ENCODE results near the gene LRP8.

The LRP8 gene

GRCh38 chr1:53339736-53340635, 12.1 kb upstream of the LRP8 start:
- DNase-seq = no peak

GRCh38 chr1:53338423-53338822, 10.6 kb upstream of the LRP8 start:
- no peak for DNase-seq

- no peak for DNase-seq
These were observed 9.6 kb upstream of the LRP8 start for GRCh38 chr1:53337499-53337898.

- DNase-seq = no peak
These were observed 8.3 kb upstream of the LRP8 start for GRCh38 chr1:53336146-53336545.

GRCh38 chr1:53335661-53336060, 7.8 kb upstream of the LRP8 start:
- DNase-seq = no peak

GRCh38 chr1:53334781-53335180, 6.9 kb upstream of the LRP8 start:
- DNase-seq = no peak

- no peak for DNase-seq
These were observed 6.4 kb upstream of the LRP8 start for GRCh38 chr1:53334312-53334711.

GRCh38 chr1:53332833-53333232, 5.0 kb upstream of the LRP8 start:
- DNase-seq = no peak

- no peak for DNase-seq
These were observed 4.3 kb upstream of the LRP8 start for GRCh38 chr1:53332186-53332564.

- DNase-seq = no peak
These were observed 3.7 kb upstream of the LRP8 start for GRCh38 chr1:53331446-53332185.

GRCh38 chr1:53330819-53331218, 2.9 kb upstream of the LRP8 start:
- DNase-seq = no peak

GRCh38 chr1:53328541-53329499, 950 bp upstream of the LRP8 start:
- DNase-seq = no peak

GRCh38 chr1:53327182-53327913, 522 bp downstream of the LRP8 start:
- DNase-seq = peak; percentile 67

- DNase-seq = peak; percentile 86
These were observed 1.2 kb downstream of the LRP8 start for GRCh38 chr1:53326598-53327181.

- DNase-seq = peak; percentile 99
These were observed 1.7 kb downstream of the LRP8 start for GRCh38 chr1:53326088-53326597.

GRCh38 chr1:53325326-53326087, 2.4 kb downstream of the LRP8 start:
- no peak for DNase-seq

- no peak for DNase-seq
These were observed 3.1 kb downstream of the LRP8 start for GRCh38 chr1:53324728-53325297.

- no peak for DNase-seq
These were observed 3.5 kb downstream of the LRP8 start for GRCh38 chr1:53324321-53324720.

GRCh38 chr1:53323316-53323715, 4.6 kb downstream of the LRP8 start:
- DNase-seq = no peak

GRCh38 chr1:53321776-53322602, 5.9 kb downstream of the LRP8 start:
- DNase-seq = no peak

Data from NK-92 treated with Interleukin-12 subunit alpha and Interleukin-12 subunit beta, amount 100 ng/mL, for 24 hours (cell line).